ENCODE measurements around the gene PTPRG.

- TF ChIP-seq CTCF (IDR thresholded peaks at IDR 0.05) (no peak), POLR2A (IDR thresholded peaks at IDR 0.05) (no peak)
Measured at GRCh38 chr3:61707492-61707891, 146.1 kb downstream of the PTPRG start.
